ENCODE results near the gene TBC1D22A. TPM values are rescaled to one million over a fixed set of nuclear protein-coding genes. Genes with fewer than 3 reads are reported as not detected.

TBC1D22A gene
- polyA plus RNA-seq, 1 donor from 2014 or later, result 9.3 TPM

- Histone ChIP-seq H3K36me3 (ENCODE audit: insufficient read depth, low read length) (no peaks in the 10 kb centered on the region), H2AFZ (ENCODE audit: low read depth, low read length) (no peak overlapping the region), H3K4me2 (ENCODE audit: low read length) (no peak overlapping the region), H3K79me2 (replicated peaks; ENCODE audit: insufficient read depth, low read length) (no peaks in the 10 kb centered on the region), H3K9me3 (ENCODE audit: low read length) (no peaks in the 10 kb centered on the region), H3F3A (ENCODE audit: insufficient read depth, low read length, poor library complexity, severe bottlenecking) (no peaks in the 10 kb centered on the region), H3K27me3 (ENCODE audit: insufficient read depth, low read depth, low read length) (no peaks in the 10 kb centered on the region), H3K27ac (ENCODE audit: low read length) (no peak overlapping the region), H3K9me2 (ENCODE audit: insufficient read depth, low read length) (no peaks in the 10 kb centered on the region), H3K9ac (ENCODE audit: low read length) (no peak overlapping the region), H4K20me1 (ENCODE audit: insufficient read depth) (no peaks in the 10 kb centered on the region), H3K4me3 (ENCODE audit: low read length) (no peak overlapping the region)
- TF ChIP-seq EZH2 (IDR thresholded peaks at IDR 0.05; ENCODE audit: borderline replicate concordance, insufficient read depth, low read length, poor library complexity, severe bottlenecking), result no peak
- TF ChIP-seq REST (IDR thresholded peaks at IDR 0.05; ENCODE audit: borderline replicate concordance), result no peak
- TF ChIP-seq RAD21 (conservative IDR thresholded peaks at IDR 0.05), result no peak
- no peak for TF ChIP-seq SMC3 (conservative IDR thresholded peaks at IDR 0.05; ENCODE audit: poor library complexity)
- no peak for TF ChIP-seq EP300 (conservative IDR thresholded peaks at IDR 0.05; ENCODE audit: poor library complexity, severe bottlenecking)
- TF ChIP-seq POLR2AphosphoS5 (IDR thresholded peaks at IDR 0.05), result no peak
- TF ChIP-seq CTCF (IDR thresholded peaks at IDR 0.05; ENCODE audit: poor library complexity, severe bottlenecking), result no peak
- no peak for TF ChIP-seq MXI1 (conservative IDR thresholded peaks at IDR 0.05; ENCODE audit: poor library complexity, severe bottlenecking)
- TF ChIP-seq TAF1 (IDR thresholded peaks at IDR 0.05; ENCODE audit: low read depth), result no peak
These were observed 249.4 kb downstream of the TBC1D22A start for GRCh38 chr22:47011859-47012258.

- Histone ChIP-seq H3K4me3 (ENCODE audit: low read length) (no peak overlapping the region), H3K4me2 (ENCODE audit: low read length) (no peak overlapping the region), H2AFZ (ENCODE audit: low read depth, low read length) (no peak overlapping the region), H3K9me2 (ENCODE audit: insufficient read depth, low read length) (no peaks in the 10 kb centered on the region), H3K36me3 (ENCODE audit: insufficient read depth, low read length) (no peaks in the 10 kb centered on the region), H3K9me3 (ENCODE audit: low read length) (no peaks in the 10 kb centered on the region), H3F3A (ENCODE audit: insufficient read depth, low read length, poor library complexity, severe bottlenecking) (no peaks in the 10 kb centered on the region), H3K79me2 (replicated peaks; ENCODE audit: insufficient read depth, low read length) (no peaks in the 10 kb centered on the region), H4K20me1 (ENCODE audit: insufficient read depth) (no peaks in the 10 kb centered on the region), H3K9ac (ENCODE audit: low read length) (no peak overlapping the region), H3K27me3 (ENCODE audit: insufficient read depth, low read depth, low read length) (no peaks in the 10 kb centered on the region), H3K27ac (ENCODE audit: low read length) (no peak overlapping the region)
- TF ChIP-seq SMC3 (conservative IDR thresholded peaks at IDR 0.05; ENCODE audit: poor library complexity), result no peak
These were observed 250.3 kb downstream of the TBC1D22A start for GRCh38 chr22:47012589-47013370.
